ENCODE measurements around the gene BASP1. TPM values are rescaled to one million over a fixed set of nuclear protein-coding genes. Genes with fewer than 3 reads are reported as not detected.

The BASP1 gene
- total RNA-seq, 4 donors from 2014 or later: 46.0 to 54.6 (median 49.8) TPM

- Histone ChIP-seq H3K27ac (peak overlapping the region in 2 of 4 donors; percentile 6 to 33), H3K4me3 (no peak overlapping the region), H3K27me3 (no peaks in the 10 kb centered on the region), H3K36me3 (no peaks in the 10 kb centered on the region), H3K4me1 (peaks cover 0 to 31% (median 6%) of the 10 kb centered on the region in 4 donors), H3K9me3 (no peaks in the 10 kb centered on the region)
- DNase-seq (ENCODE audit: low spot score in 2 of 2): no peak
- no peak for TF ChIP-seq EP300 (IDR thresholded peaks at IDR 0.05)
- no peak for TF ChIP-seq POLR2A (IDR thresholded peaks at IDR 0.05)
- no peak for TF ChIP-seq CTCF (IDR thresholded peaks at IDR 0.05)
- WGBS, 2 donors: 98 to 100% methylated on average over 4 of the region's 4 CpGs
Observed at GRCh38 chr5:17186256-17186655, 31.2 kb upstream of the BASP1 start.

- Histone ChIP-seq H3K9me3 (no peaks in the 10 kb centered on the region), H3K4me1 (peaks cover 0 to 39% (median 6%) of the 10 kb centered on the region in 4 donors), H3K27ac (no peak overlapping the region), H3K27me3 (no peaks in the 10 kb centered on the region), H3K36me3 (no peaks in the 10 kb centered on the region), H3K4me3 (no peak overlapping the region)
- TF ChIP-seq POLR2A (IDR thresholded peaks at IDR 0.05) (no peak), CTCF (IDR thresholded peaks at IDR 0.05) (no peak), EP300 (IDR thresholded peaks at IDR 0.05) (no peak)
- DNase-seq (ENCODE audit: low spot score in 2 of 2): no peak
- WGBS, 2 donors: 91 to 92% methylated on average over 7 of the region's 7 CpGs
Observed at GRCh38 chr5:17187011-17187785, 30.2 kb upstream of the BASP1 start.

GRCh38 chr5:17187786-17188170 lies 29.7 kb upstream of the BASP1 start:
- no peak for TF ChIP-seq CTCF (IDR thresholded peaks at IDR 0.05)
- no peak for TF ChIP-seq EP300 (IDR thresholded peaks at IDR 0.05)
- TF ChIP-seq POLR2A (IDR thresholded peaks at IDR 0.05): no peak
- H3K36me3 ChIP-seq: no peaks in the 10 kb centered on the region
- no peak overlapping the region for H3K4me3 ChIP-seq
- H3K27ac ChIP-seq: no peak overlapping the region
- H3K27me3 ChIP-seq: no peaks in the 10 kb centered on the region
- peaks cover 0 to 43% (median 6%) of the 10 kb centered on the region in 4 donors for H3K4me1 ChIP-seq
- WGBS, 2 donors: 92 to 95% methylated on average over 6 of the region's 6 CpGs
- DNase-seq (ENCODE audit: low spot score in 2 of 2): no peak
- no peaks in the 10 kb centered on the region for H3K9me3 ChIP-seq

GRCh38 chr5:17189381-17190036 lies 27.9 kb upstream of the BASP1 start:
- Histone ChIP-seq H3K4me1 (peaks cover 0 to 43% (median 6%) of the 10 kb centered on the region in 4 donors), H3K27ac (peak overlapping the region in 1 of 4 donors; percentile 13), H3K36me3 (no peaks in the 10 kb centered on the region), H3K9me3 (no peaks in the 10 kb centered on the region), H3K27me3 (no peaks in the 10 kb centered on the region), H3K4me3 (no peak overlapping the region)
- 23% methylated on average over 13 of the region's 13 CpGs for WGBS, 2 donors
- DNase-seq (ENCODE audit: low spot score in 2 of 2): peak; percentile 73 to 90
- no peak for TF ChIP-seq EP300 (IDR thresholded peaks at IDR 0.05)
- no peak for TF ChIP-seq POLR2A (IDR thresholded peaks at IDR 0.05)
- TF ChIP-seq CTCF (IDR thresholded peaks at IDR 0.05): peak; percentile 55 to 83 (median 78)

- whole genome bisulfite sequencing, 2 donors: 1% methylated on average over 4 of the region's 4 CpGs
- Histone ChIP-seq H3K27me3 (no peaks in the 10 kb centered on the region), H3K27ac (peak overlapping the region in 1 of 4 donors; percentile 25), H3K4me3 (no peak overlapping the region), H3K36me3 (no peaks in the 10 kb centered on the region), H3K9me3 (no peaks in the 10 kb centered on the region), H3K4me1 (peaks cover 0 to 40% (median 6%) of the 10 kb centered on the region in 4 donors)
- peak in 1 of 2 donors; percentile 77 for DNase-seq (ENCODE audit: low spot score in 2 of 2)
- TF ChIP-seq CTCF (IDR thresholded peaks at IDR 0.05): peak; percentile 67 to 83 (median 73)
- no peak for TF ChIP-seq POLR2A (IDR thresholded peaks at IDR 0.05)
- peak in 1 of 2 donors; percentile 74 for TF ChIP-seq EP300 (IDR thresholded peaks at IDR 0.05)
Observed at GRCh38 chr5:17190242-17190778, 27.1 kb upstream of the BASP1 start.
